GM12878 (cell line): ENCODE data around the gene MRTFA. TPM values are rescaled to one million over a fixed set of nuclear protein-coding genes. Genes with fewer than 3 reads are reported as not detected.

Source experiments
- ATAC-seq: fragments of 200-7000 bp; cut with Tn5 transposase; 3 replicates; pipeline ENCODE4 v1.9.1; 2020; ENCODE audit warnings: mild to moderate bottlenecking, moderate library complexity
- BruUV-seq: library from RNA; stranded (reverse); fragments of 400-500 nt; replicated peaks from 2 replicates; lab custom pipeline; 2021; lab: Mats Ljungman, UMichigan
- CTCF ChIA-PET: fragments of 300-600 bp; sonication (Branson Sonifier 250); formaldehyde crosslinking; extraction: SDS; loops from one replicate; lab custom pipeline; 2021; ENCODE audit warnings: inconsistent platforms; lab: Yijun Ruan, JAX
- POLR2A ChIA-PET: fragments of 350-600 bp; formaldehyde crosslinking; extraction: SDS; loops from one replicate; lab custom pipeline; 2021; ENCODE audit warnings: inconsistent platforms; lab: Charles Lee
- RAD21 ChIA-PET: fragments of 300-600 bp; sonication (Branson Sonifier 250); formaldehyde crosslinking; loops from one replicate; lab custom pipeline; 2023; ENCODE audit warnings: antibody characterized with exemption; ENCODE audit not compliant: unreplicated experiment; lab: Charles Lee
- SMC1A ChIA-PET: fragments of 300-600 bp; sonication (Branson Sonifier 250); formaldehyde crosslinking; loops from one replicate; lab custom pipeline; 2023; ENCODE audit not compliant: unreplicated experiment, uncharacterized antibody; lab: Charles Lee
- DNase-seq: peaks from one replicate; pipeline ENCODE4 v3.0.0-alpha.2; 2011; ENCODE audit warnings: low read depth, low spot score
- FAIRE-seq: peaks from 3 replicates; lab custom pipeline; 2011; peaks lifted over from hg19 to GRCh38; lab: Jason Lieb, UNC
- H2AFZ ChIP-seq: 2 replicates; pipeline ENCODE4 v1.6.0; 2011; ENCODE audit warnings: low read depth, low read length, control low read depth; ENCODE audit not compliant: control insufficient read depth
- H3K27ac ChIP-seq: 2 replicates; pipeline ENCODE4 v1.5.1; 2011; ENCODE audit warnings: control low read depth; ENCODE audit not compliant: control insufficient read depth, insufficient read depth
- H3K27me3 ChIP-seq, 2 experiments: replicated peaks in 1 of 2; 2 replicates each; pipeline versions ENCODE4 v1.6.0 to v1.6.1; 2011; ENCODE audit warnings: low read length in 1 of 2; ENCODE audit not compliant: control insufficient read depth in 2 of 2, insufficient read depth in 2 of 2
- H3K36me3 ChIP-seq, 2 experiments: 2 replicates each; pipeline ENCODE4 v1.5.1; 2011; ENCODE audit warnings: low read length in 1 of 2; ENCODE audit not compliant: control insufficient read depth in 2 of 2, insufficient read depth in 2 of 2
- H3K4me1 ChIP-seq: 2 replicates; pipeline ENCODE4 v1.6.1; 2011; ENCODE audit warnings: mild to moderate bottlenecking, low read length, moderate library complexity, mixed read lengths; ENCODE audit not compliant: control insufficient read depth, insufficient read depth
- H3K4me2 ChIP-seq: 2 replicates; pipeline ENCODE4 v1.6.0; 2011; ENCODE audit warnings: control low read depth; ENCODE audit not compliant: control insufficient read depth, insufficient read depth
- H3K4me3 ChIP-seq: fragments of 200-600 bp; sonication (generic); 2 replicates; pipeline ENCODE4 v1.5.1; 2016
- H3K79me2 ChIP-seq: 2 replicates; pipeline ENCODE4 v1.6.0; 2011; ENCODE audit warnings: low read length; ENCODE audit not compliant: control insufficient read depth, insufficient read depth
- H3K9ac ChIP-seq: 2 replicates; pipeline ENCODE4 v1.8.0; 2011; ENCODE audit warnings: low read length, control low read depth, mixed read lengths; ENCODE audit not compliant: control insufficient read depth, insufficient read depth
- H3K9me3 ChIP-seq: replicated peaks from 3 replicates; pipeline ENCODE4 v1.5.1; 2011; ENCODE audit warnings: mild to moderate bottlenecking, low read length; ENCODE audit not compliant: control insufficient read depth, insufficient read depth
- H4K20me1 ChIP-seq: 2 replicates; pipeline ENCODE4 v1.6.0; 2011; ENCODE audit not compliant: control insufficient read depth, insufficient read depth
- BHLHE40 ChIP-seq, 2 experiments: fragments of 450-650 bp in 1 of 2; IDR thresholded peaks; 2 replicates each; pipeline ENCODE4 v1.6.1; 2011 to 2017; ENCODE audit warnings: low read depth in 2 of 2, borderline replicate concordance in 1 of 2, improper control_type of control experiment in 1 of 2, low read length in 1 of 2, mild to moderate bottlenecking in 1 of 2
- CHD1 ChIP-seq: IDR thresholded peaks from 2 replicates; pipeline ENCODE4 v1.6.1; 2012; ENCODE audit warnings: low read depth, low read length, improper control_type of control experiment
- IRF5 ChIP-seq: fragments of 450-650 bp; IDR thresholded peaks from 2 replicates; pipeline ENCODE4 v1.6.1; 2017; ENCODE audit warnings: borderline replicate concordance
- JUND ChIP-seq: IDR thresholded peaks from 2 replicates; pipeline ENCODE4 v1.6.1; 2012; ENCODE audit warnings: low read depth, mild to moderate bottlenecking, low read length, improper control_type of control experiment, moderate library complexity
- PRDM15 ChIP-seq: fragments of 450-650 bp; formaldehyde crosslinking; IDR thresholded peaks from 2 replicates; pipeline ENCODE4 v1.4.0; 2020; ENCODE audit warnings: mild to moderate bottlenecking, moderate library complexity
- RAD21 ChIP-seq: IDR thresholded peaks from 2 replicates; pipeline ENCODE4 v1.6.1; 2011; ENCODE audit warnings: mild to moderate bottlenecking, low read depth, low read length, moderate library complexity; ENCODE audit not compliant: insufficient read depth
- RFX5 ChIP-seq: IDR thresholded peaks from 2 replicates; pipeline ENCODE4 v1.6.1; 2011; ENCODE audit warnings: low read depth, low read length, improper control_type of control experiment
- ZBED1 ChIP-seq: IDR thresholded peaks from 2 replicates; pipeline ENCODE4 v1.6.1; 2016; ENCODE audit warnings: borderline replicate concordance
- WGBS: methylation state at CpG from one replicate; pipeline ENCODE4 v1.1.6; 2016; ENCODE audit warnings: low lambda C conversion rate; ENCODE audit not compliant: insufficient replicate concordance, insufficient coverage; ENCODE audit errors: missing lambda C conversion rate; 5-methylcytosine and 5-hydroxymethylcytosine counted together
- in situ Hi-C: fragments of 300-500 bp; cut with MboI; formaldehyde crosslinking; loops from 9 replicates; pipeline ENCODE4 v1.14.3; 2018; ENCODE audit warnings: mixed read lengths
- intact Hi-C: fragments of 100-400 bp; cut with micrococcal nuclease; formaldehyde crosslinking; loops from one replicate; pipeline ENCODE4 v1.14.2; 2022; ENCODE audit not compliant: unreplicated experiment
- polyA plus RNA-seq, 11 experiments: library from polyadenylated mRNA; depleted of rRNA in 4 of 11; unstranded in 6 of 11; stranded (reverse) in 5 of 11; fragments of >200 nt; fragmentation: Nextera tagmentation in 4 of 11; fragmentation: Illumina TruSeq in 1 of 11; extraction: Ambion mirVana in 4 of 11; extraction: Trizol in 1 of 11; gene quantifications; 1 replicate in 1 of 11; 2 replicates in 10 of 11; pipeline versions ENCODE4 v1.2.1 to v1.2.3, GENCODE V29; 2011 to 2016; ENCODE audit warnings: inconsistent platforms in 2 of 11, missing spikeins in 2 of 11, low read depth in 1 of 11
- total RNA-seq, 4 experiments: library from RNA; depleted of rRNA in 3 of 4; stranded (reverse); fragments of >200 nt in 3 of 4; fragmentation: Illumina TruSeq in 1 of 4; extraction: Trizol in 1 of 4; gene quantifications; 2 replicates each; pipeline versions ENCODE4 v1.2.1 to v1.2.3, GENCODE V29; 2013 to 2021

The MRTFA gene
- total and polyA plus RNA-seq, 10 of the 15 experiments (the other 5 are each of a cell fraction or from before 2014, with no cell fraction given), result 2.0 to 63.9 (median 17.9) TPM

GRCh38 chr22:40654522-40655167, 18.1 kb upstream of the MRTFA start:
- peak in 1 of 2 experiments; percentile 41; a peak in 1 of 4 replicates for TF ChIP-seq BHLHE40 (IDR thresholded peaks at IDR 0.05; ENCODE audit: borderline replicate concordance in 1 of 2, low read depth in 2 of 2, low read length in 1 of 2)
- no peak for TF ChIP-seq JUND
- TF ChIP-seq RFX5, result no peak
- TF ChIP-seq RAD21, result 0 out of 2 replicates have a peak, but pooled peaks have one; percentile 14
- no peak for TF ChIP-seq PRDM15
- no peak for TF ChIP-seq CHD1
- no peak for TF ChIP-seq ZBED1
- no peak for TF ChIP-seq IRF5
- POLR2A ChIA-PET, result no interaction called here
- ATAC-seq, result no peak
- SMC1A ChIA-PET, result interaction anchor here (1.5 to 2.3 kb wide), 3 partner anchors 9 to 244 kb away, joined by 3 to 8 read pairs (median 5); no protein-coding TSS in a partner anchor
- intact Hi-C loops, result no loop called here
- H3K4me1 ChIP-seq, result no peaks in the 10 kb centered on the region
- no peak overlapping the region for H3K4me2 ChIP-seq
- H3K9ac ChIP-seq, result no peak overlapping the region
- H3K36me3 ChIP-seq, result no peaks in the 10 kb centered on the region
- no peaks in the 10 kb centered on the region for H3K9me3 ChIP-seq
- no peak overlapping the region for H3K27ac ChIP-seq
- no peak for DNase-seq
- H3K27me3 ChIP-seq, result no peaks in the 10 kb centered on the region
- no peak for FAIRE-seq
- WGBS, result 81% methylated on average over 11 of the region's 11 CpGs
- RAD21 ChIA-PET, result interaction anchor here (1.2 kb wide), 1 partner anchor 8 kb away, joined by 4 read pairs; no protein-coding TSS in a partner anchor
- no TSS peak for BruUV-seq
- in situ Hi-C loops, result no loop called here
- no peak overlapping the region for H3K4me3 ChIP-seq
- H2AFZ ChIP-seq, result no peak overlapping the region
- no peaks in the 10 kb centered on the region for H3K79me2 ChIP-seq
- no peaks in the 10 kb centered on the region for H4K20me1 ChIP-seq
- CTCF ChIA-PET, result interaction anchor here (1.5 to 3.9 kb wide), 2 partner anchors 218 to 245 kb away, joined by 5 to 12 read pairs; no protein-coding TSS in a partner anchor
